IMR-90 (cell line): ENCODE results near the gene MYBPC3. TPM values are rescaled to one million over a fixed set of nuclear protein-coding genes. Genes with fewer than 3 reads are reported as not detected.

Experiments used
- ATAC-seq: fragments of 200-7000 bp; cut with Tn5 transposase; 2 replicates; pipeline ENCODE4 v1.9.1; 2020; ENCODE audit warnings: low read depth, mild to moderate bottlenecking, moderate library complexity
- BruUV-seq: library from RNA; stranded (reverse); fragments of 400-500 nt; replicated peaks from 2 replicates; lab custom pipeline; 2021; lab: Mats Ljungman, UMichigan
- CTCF ChIA-PET: fragments of 300-600 bp; formaldehyde crosslinking; extraction: SDS; loops from one replicate; lab custom pipeline; 2021; ENCODE audit warnings: antibody characterized with exemption; lab: Yijun Ruan, JAX
- POLR2A ChIA-PET: fragments of 300-600 bp; sonication (Branson Sonifier 250); formaldehyde crosslinking; loops from one replicate; lab custom pipeline; 2022; ENCODE audit warnings: antibody characterized with exemption; ENCODE audit not compliant: unreplicated experiment; lab: Charles Lee
- DNase-seq: peaks from one replicate; pipeline ENCODE4 v3.0.0; 2013
- H2AFZ ChIP-seq: replicated peaks from 2 replicates; pipeline ENCODE3; 2013; ENCODE audit warnings: low read length, mild to moderate bottlenecking; ENCODE audit not compliant: poor library complexity
- H2AK5ac ChIP-seq: 2 replicates; pipeline ENCODE4 v1.6.1; 2013; ENCODE audit warnings: low read depth, low read length, inconsistent platforms
- H2AK9ac ChIP-seq: replicated peaks from 2 replicates; pipeline ENCODE3; 2013; ENCODE audit warnings: mild to moderate bottlenecking, low read depth, low read length, moderate library complexity; ENCODE audit not compliant: poor library complexity
- H2BK120ac ChIP-seq: 2 replicates; pipeline ENCODE4 v1.6.1; 2013; ENCODE audit warnings: low read depth, low read length, inconsistent platforms
- H2BK15ac ChIP-seq: 3 replicates; pipeline ENCODE4 v1.6.1; 2013; ENCODE audit warnings: low read depth, low read length, inconsistent platforms
- H2BK20ac ChIP-seq: 2 replicates; pipeline ENCODE4 v1.6.1; 2013; ENCODE audit warnings: low read depth, mild to moderate bottlenecking, inconsistent platforms, low read length, moderate library complexity
- H2BK5ac ChIP-seq: 2 replicates; pipeline ENCODE4 v1.6.1; 2013; ENCODE audit warnings: mild to moderate bottlenecking, low read depth, low read length, inconsistent platforms; ENCODE audit not compliant: poor library complexity, severe bottlenecking
- H3K14ac ChIP-seq: replicated peaks from 2 replicates; pipeline ENCODE4 v1.6.1; 2013; ENCODE audit warnings: low read depth, low read length, inconsistent platforms
- H3K18ac ChIP-seq: 2 replicates; pipeline ENCODE4 v1.6.1; 2013; ENCODE audit warnings: low read depth, low read length, control low read depth
- H3K23ac ChIP-seq: 2 replicates; pipeline ENCODE4 v1.6.1; 2013; ENCODE audit warnings: low read depth, low read length, inconsistent platforms
- H3K27ac ChIP-seq: 2 replicates; pipeline ENCODE4 v1.5.1; 2013; ENCODE audit warnings: mild to moderate bottlenecking, control low read depth, low read length; ENCODE audit not compliant: insufficient read depth
- H3K27me3 ChIP-seq: 2 replicates; pipeline ENCODE4 v1.6.1; 2013; ENCODE audit warnings: low read length; ENCODE audit not compliant: control insufficient read depth, insufficient read depth
- H3K36me3 ChIP-seq: 2 replicates; pipeline ENCODE4 v1.6.1; 2013; ENCODE audit warnings: low read length, mixed read lengths; ENCODE audit not compliant: control insufficient read depth, insufficient read depth
- H3K4ac ChIP-seq: 2 replicates; pipeline ENCODE4 v1.6.1; 2013; ENCODE audit warnings: low read depth, low read length, inconsistent platforms
- H3K4me1 ChIP-seq: 2 replicates; pipeline ENCODE4 v1.6.1; 2013; ENCODE audit warnings: low read length, mixed read lengths; ENCODE audit not compliant: control insufficient read depth, insufficient read depth
- H3K4me2 ChIP-seq: 2 replicates; pipeline ENCODE4 v1.6.1; 2013; ENCODE audit warnings: low read depth, mild to moderate bottlenecking, control low read depth, low read length, moderate library complexity
- H3K4me3 ChIP-seq: 2 replicates; pipeline ENCODE4 v1.5.1; 2013; ENCODE audit warnings: low read depth, mild to moderate bottlenecking, control low read depth, low read length, moderate library complexity; ENCODE audit not compliant: insufficient read depth
- H3K56ac ChIP-seq: 2 replicates; pipeline ENCODE4 v1.6.1; 2013; ENCODE audit warnings: low read length, inconsistent platforms; ENCODE audit not compliant: insufficient read depth; ENCODE audit errors: extremely low read depth
- H3K79me1 ChIP-seq, 2 experiments: 2 replicates each; pipeline ENCODE4 v1.6.1; 2013; ENCODE audit warnings: low read length in 2 of 2, inconsistent platforms in 1 of 2, low read depth in 1 of 2
- H3K9ac ChIP-seq: 2 replicates; pipeline ENCODE4 v1.6.1; 2013; ENCODE audit warnings: low read depth, low read length, control low read depth
- H3K9me1 ChIP-seq: 2 replicates; pipeline ENCODE4 v1.6.1; 2013; ENCODE audit warnings: low read length, inconsistent platforms; ENCODE audit not compliant: insufficient read depth
- H3K9me3 ChIP-seq: 2 replicates; pipeline ENCODE4 v1.6.1; 2013; ENCODE audit warnings: low read length; ENCODE audit not compliant: control insufficient read depth, insufficient read depth
- H4K20me1 ChIP-seq: 2 replicates; pipeline ENCODE4 v1.6.1; 2013; ENCODE audit warnings: low read length, inconsistent platforms; ENCODE audit not compliant: insufficient read depth
- H4K5ac ChIP-seq: 2 replicates; pipeline ENCODE4 v1.6.1; 2013; ENCODE audit warnings: mild to moderate bottlenecking, low read depth, low read length, control low read depth
- H4K8ac ChIP-seq, 2 experiments: 2 replicates each; pipeline ENCODE4 v1.6.1; 2013; ENCODE audit warnings: low read depth in 2 of 2, low read length in 2 of 2, control low read depth in 1 of 2, inconsistent platforms in 1 of 2
- H4K91ac ChIP-seq: 2 replicates; pipeline ENCODE4 v1.6.1; 2013; ENCODE audit warnings: low read depth, low read length, inconsistent platforms; ENCODE audit not compliant: insufficient read depth
- BHLHE40 ChIP-seq: fragments of 150-350 bp; IDR thresholded peaks from 2 replicates; pipeline ENCODE4 v1.6.1; 2016; ENCODE audit warnings: mild to moderate bottlenecking, low read depth, low read length
- CEBPB ChIP-seq: IDR thresholded peaks from 2 replicates; pipeline ENCODE4 v1.6.1; 2012; ENCODE audit warnings: low read depth, low read length, improper control_type of control experiment
- CHD1 ChIP-seq: IDR thresholded peaks from 2 replicates; pipeline ENCODE4 v1.6.1; 2012; ENCODE audit warnings: low read depth, low read length, improper control_type of control experiment
- NFE2L2 ChIP-seq: fragments of 150-350 bp; IDR thresholded peaks from 2 replicates; pipeline ENCODE4 v1.6.1; 2016; ENCODE audit warnings: low read depth, mild to moderate bottlenecking, low read length
- POLR2A ChIP-seq: IDR thresholded peaks from 2 replicates; pipeline ENCODE4 v1.6.1; 2012; ENCODE audit warnings: mild to moderate bottlenecking, low read depth, low read length
- RCOR1 ChIP-seq: IDR thresholded peaks from 2 replicates; pipeline ENCODE4 v1.6.1; 2012; ENCODE audit warnings: mild to moderate bottlenecking, low read length, improper control_type of control experiment; ENCODE audit not compliant: insufficient replicate concordance
- RFX5 ChIP-seq: IDR thresholded peaks from 2 replicates; pipeline ENCODE4 v1.8.0; 2012; ENCODE audit warnings: low read depth, mild to moderate bottlenecking, low read length, moderate library complexity
- USF2 ChIP-seq: fragments of 150-350 bp; IDR thresholded peaks from 2 replicates; pipeline ENCODE4 v1.6.1; 2017; ENCODE audit warnings: mild to moderate bottlenecking, antibody characterized with exemption, low read length, low read depth
- WGBS, 2 experiments: methylation state at CpG; one replicate each; pipeline versions ENCODE4 v1.1.5 to v1.1.7; 2013; ENCODE audit warnings: missing lambda C conversion rate in 2 of 2; ENCODE audit not compliant: insufficient read length in 1 of 2; ENCODE audit errors: extremely low coverage in 2 of 2; 5-methylcytosine and 5-hydroxymethylcytosine counted together
- dilution Hi-C: fragments of 300-500 bp; cut with HindIII; formaldehyde crosslinking; loops from one replicate; pipeline ENCODE4 v1.14.3; 2018; ENCODE audit warnings: low sequenced_read_pairs; ENCODE audit not compliant: unreplicated experiment
- in situ Hi-C: fragments of 300-500 bp; cut with MboI; formaldehyde crosslinking; loops from 3 replicates; pipeline ENCODE4 v1.14.3; 2019; ENCODE audit warnings: low sequenced_read_pairs, inconsistent platforms, mixed read lengths
- intact Hi-C: fragments of 100-400 bp; cut with micrococcal nuclease; formaldehyde crosslinking; loops from 2 replicates; pipeline ENCODE4 v1.10.0; 2022
- polyA plus RNA-seq, 3 experiments: library from polyadenylated mRNA; depleted of rRNA; stranded (reverse); fragments of >200 nt; gene quantifications; 2 replicates each; pipeline ENCODE4 v1.2.3, GENCODE V29; 2012; ENCODE audit warnings: low replicate concordance in 1 of 3
- total RNA-seq: library from RNA; depleted of rRNA; stranded (reverse); fragments of >200 nt; gene quantifications from 2 replicates; pipeline ENCODE4 v1.2.3, GENCODE V29; 2012

The MYBPC3 gene
- total and polyA plus RNA-seq, 2 of the 4 experiments (the other 2 are of a cell fraction), result not detected

GRCh38 chr11:47360341-47360740 is 7.8 kb upstream of the MYBPC3 start:
- dilution Hi-C loops (no loop called here), intact Hi-C loops (no loop called here), in situ Hi-C loops (loop anchor here (25.0 kb wide), 1 partner anchor 473 kb away; no protein-coding TSS in a partner anchor)
- POLR2A ChIA-PET, result no interaction called here
- 80% methylated on average over 6 of the region's 15 CpGs; no CpG with 5 or more reads in 1 of the 2 experiments for WGBS, 2 experiments
- Histone ChIP-seq H3K4me2 (no peak overlapping the region), H3K14ac (no peak overlapping the region), H3K36me3 (no peaks in the 10 kb centered on the region), H3K79me1 (peaks cover 0 to 2% of the 10 kb centered on the region in 2 experiments; a peak in 1 of 4 replicates), H3K9me3 (no peaks in the 10 kb centered on the region), H3K4me3 (no peak overlapping the region), H4K20me1 (no peaks in the 10 kb centered on the region), H4K5ac (no peak overlapping the region), H3K9ac (no peak overlapping the region), H3K27me3 (peaks cover 9% of the 10 kb centered on the region), H2BK5ac (no peak overlapping the region), H2BK120ac (no peak overlapping the region), H3K4ac (no peak overlapping the region), H3K4me1 (no peaks in the 10 kb centered on the region), H2BK20ac (no peak overlapping the region), H3K9me1 (peaks cover 20% of the 10 kb centered on the region), H3K27ac (no peak overlapping the region), H3K56ac (no peak overlapping the region), H4K8ac (no peak overlapping the region), H2AK9ac (no peak overlapping the region), H2AFZ (no peak overlapping the region), H3K23ac (no peak overlapping the region), H2AK5ac (no peak overlapping the region), H4K91ac (no peak overlapping the region), H2BK15ac (no peak overlapping the region), H3K18ac (no peak overlapping the region)
- DNase-seq, result no peak
- no TSS peak for BruUV-seq
- ATAC-seq, result no peak
- CTCF ChIA-PET, result no interaction called here
- TF ChIP-seq RFX5 (no peak), BHLHE40 (no peak), CEBPB (no peak), POLR2A (no peak), CHD1 (no peak), RCOR1 (no peak), NFE2L2 (no peak), USF2 (no peak)
